Activated CD8-positive, alpha-beta T cell treated with anti-CD3 and anti-CD28 coated beads for 36 hours (primary cell): ENCODE data around the gene C2CD3. TPM values are rescaled to one million over a fixed set of nuclear protein-coding genes. Genes with fewer than 3 reads are reported as not detected.
"Not testable (repeated sequence)": the region's sequence is repeated elsewhere in the genome, so short reads cannot be mapped to it uniquely, and the experiment has no call there.

Source experiments
- ATAC-seq: fragments of 200-7000 bp; cut with Tn5 transposase; one replicate; pipeline ENCODE4 v1.10.0; 2021; ENCODE audit warnings: mild to moderate bottlenecking, moderate library complexity
- CTCF ChIA-PET: fragments of 350-600 bp; sonication (Branson Sonifier 250); formaldehyde crosslinking; loops from one replicate; lab custom pipeline; 2021; ENCODE audit warnings: antibody characterized with exemption; lab: Charles Lee
- POLR2A ChIA-PET: fragments of 350-600 bp; sonication (Branson Sonifier 250); formaldehyde crosslinking; loops from one replicate; lab custom pipeline; 2021; ENCODE audit warnings: antibody characterized with exemption; lab: Charles Lee
- DNase-seq: peaks from one replicate; pipeline ENCODE4 v3.0.0-alpha.2; 2020
- H3K27ac Mint-ChIP-seq: one replicate; pipeline ENCODE4 v1.8.0; 2021; ENCODE audit warnings: mild to moderate bottlenecking, mixed read lengths
- H3K27me3 Mint-ChIP-seq: one replicate; pipeline ENCODE4 v1.8.0; 2021; ENCODE audit warnings: mixed read lengths
- H3K36me3 Mint-ChIP-seq: one replicate; pipeline ENCODE4 v1.8.0; 2021; ENCODE audit warnings: low read depth, mixed read lengths
- H3K4me1 Mint-ChIP-seq: one replicate; pipeline ENCODE4 v1.8.0; 2021; ENCODE audit warnings: low read depth, mixed read lengths
- H3K4me3 Mint-ChIP-seq: one replicate; pipeline ENCODE4 v1.8.0; 2021; ENCODE audit warnings: mild to moderate bottlenecking, moderate library complexity, mixed read lengths
- H3K9me3 Mint-ChIP-seq: one replicate; pipeline ENCODE4 v1.8.0; 2021; ENCODE audit warnings: mixed read lengths
- CTCF ChIP-seq: fragments of 200-600 bp; IDR thresholded peaks from one replicate; pipeline ENCODE4 v1.8.0; 2022; ENCODE audit warnings: antibody characterized with exemption, mild to moderate bottlenecking
- intact Hi-C: fragments of 100-400 bp; cut with micrococcal nuclease; formaldehyde crosslinking; loops from one replicate; pipeline ENCODE4 v1.10.0; 2022
- total RNA-seq, 2 experiments: library from RNA; stranded (reverse); gene quantifications; one replicate each; pipeline ENCODE4 v1.2.3, GENCODE V29; 2021

The C2CD3 gene
- total RNA-seq, 2 experiments from 2014 or later, result 22.5 to 25.6 TPM

GRCh38 chr11:74072286-74072685, 98.5 kb downstream of the C2CD3 start:
- no peaks in the 10 kb centered on the region for H3K9me3 Mint-ChIP-seq
- intact Hi-C loops, result no loop called here
- peaks cover 23% of the 10 kb centered on the region for H3K36me3 Mint-ChIP-seq

GRCh38 chr11:74070723-74071492, 99.9 kb downstream of the C2CD3 start:
- no peak for ATAC-seq
- Mint-ChIP-seq H3K4me3 (no peak overlapping the region), H3K36me3 (peaks cover 23% of the 10 kb centered on the region), H3K27me3 (no peaks in the 10 kb centered on the region), H3K27ac (no peak overlapping the region), H3K4me1 (no peaks in the 10 kb centered on the region), H3K9me3 (no peaks in the 10 kb centered on the region)
- intact Hi-C loops, result no loop called here
- CTCF ChIA-PET, result no interaction called here
- POLR2A ChIA-PET, result interaction anchor here (0.5 to 1.2 kb wide), 2 partner anchors 19 to 269 kb away, joined by 3 read pairs; no protein-coding TSS in a partner anchor
- DNase-seq, result no peak
- no peak for TF ChIP-seq CTCF

More at GRCh38 chr11:74072286-74072685, 98.5 kb downstream of the C2CD3 start:
- POLR2A ChIA-PET, result interaction anchor here (0.9 to 1.3 kb wide), 2 partner anchors 35 to 99 kb away, joined by 3 read pairs; no protein-coding TSS in a partner anchor
- Mint-ChIP-seq H3K27ac (no peak overlapping the region), H3K4me3 (no peak overlapping the region), H3K27me3 (no peaks in the 10 kb centered on the region), H3K4me1 (no peaks in the 10 kb centered on the region)
- no peak for ATAC-seq
- no peak for DNase-seq
- TF ChIP-seq CTCF, result no peak
- CTCF ChIA-PET, result no interaction called here

GRCh38 chr11:74069146-74070046, 101.4 kb downstream of the C2CD3 start:
- POLR2A ChIA-PET, result interaction anchor here (1.2 kb wide), 1 partner anchor 20 kb away, joined by 3 read pairs; no protein-coding TSS in a partner anchor
- H3K9me3 Mint-ChIP-seq, result no peaks in the 10 kb centered on the region
- DNase-seq, result no peak
- intact Hi-C loops, result no loop called here
- peaks cover 32% of the 10 kb centered on the region for H3K36me3 Mint-ChIP-seq
- H3K27me3 Mint-ChIP-seq, result no peaks in the 10 kb centered on the region
- H3K4me1 Mint-ChIP-seq, result no peaks in the 10 kb centered on the region
- H3K4me3 Mint-ChIP-seq, result no peak overlapping the region
- no peak for TF ChIP-seq CTCF
- H3K27ac Mint-ChIP-seq, result no peak overlapping the region
- ATAC-seq, result no peak
- CTCF ChIA-PET, result no interaction called here

GRCh38 chr11:74066663-74067062, 104.1 kb downstream of the C2CD3 start:
- H3K4me1 Mint-ChIP-seq, result not testable (repeated sequence)
- POLR2A ChIA-PET, result interaction anchor here (0.6 to 0.7 kb wide), 2 partner anchors 505 to 1196 kb away, joined by 3 to 5 read pairs; no protein-coding TSS in a partner anchor

GRCh38 chr11:74065534-74065933, 105.3 kb downstream of the C2CD3 start:
- not testable (repeated sequence) for H3K4me1 Mint-ChIP-seq, ATAC-seq

More at GRCh38 chr11:74066663-74067062, 104.1 kb downstream of the C2CD3 start:
- peaks cover 33% of the 10 kb centered on the region for H3K36me3 Mint-ChIP-seq
- CTCF ChIA-PET, intact Hi-C loops, H3K4me3 Mint-ChIP-seq, H3K9me3 Mint-ChIP-seq, ATAC-seq, H3K27ac Mint-ChIP-seq, H3K27me3 Mint-ChIP-seq, DNase-seq: not testable (repeated sequence)

GRCh38 chr11:74063628-74064027, 107.2 kb downstream of the C2CD3 start:
- H3K27ac Mint-ChIP-seq, H3K4me3 Mint-ChIP-seq, POLR2A ChIA-PET, H3K27me3 Mint-ChIP-seq, H3K4me1 Mint-ChIP-seq, DNase-seq, ATAC-seq, H3K9me3 Mint-ChIP-seq, intact Hi-C loops, CTCF ChIA-PET: not testable (repeated sequence)
- H3K36me3 Mint-ChIP-seq, result peaks cover 45% of the 10 kb centered on the region

More at GRCh38 chr11:74065534-74065933, 105.3 kb downstream of the C2CD3 start:
- CTCF ChIA-PET, H3K4me3 Mint-ChIP-seq, intact Hi-C loops, H3K27ac Mint-ChIP-seq, H3K27me3 Mint-ChIP-seq, POLR2A ChIA-PET, H3K9me3 Mint-ChIP-seq, DNase-seq: not testable (repeated sequence)
- peaks cover 39% of the 10 kb centered on the region for H3K36me3 Mint-ChIP-seq

GRCh38 chr11:74061599-74061998, 109.2 kb downstream of the C2CD3 start:
- DNase-seq, H3K27ac Mint-ChIP-seq, intact Hi-C loops, H3K4me3 Mint-ChIP-seq, CTCF ChIA-PET, H3K9me3 Mint-ChIP-seq, H3K27me3 Mint-ChIP-seq, ATAC-seq, H3K4me1 Mint-ChIP-seq: not testable (repeated sequence)
- POLR2A ChIA-PET, result interaction anchor here (1.1 kb wide), 1 partner anchor 14 kb away, joined by 3 read pairs; no protein-coding TSS in a partner anchor
- peaks cover 50% of the 10 kb centered on the region for H3K36me3 Mint-ChIP-seq
